Stomach (tissue), 4 donors: ENCODE data around the gene WDR48.

Source experiments
- EP300 ChIP-seq: sonication (generic); formaldehyde crosslinking; IDR thresholded peaks from one replicate; pipeline ENCODE4 v1.6.1; 2017; ENCODE audit warnings: antibody characterized with exemption
- POLR2A ChIP-seq, 4 donors: fragments of 450-650 bp; IDR thresholded peaks; one replicate each; pipeline ENCODE4 v1.6.1; 2016; ENCODE audit warnings: antibody characterized with exemption in 4 of 4, control low read depth in 2 of 4, mild to moderate bottlenecking in 1 of 4, moderate library complexity in 1 of 4
- POLR2AphosphoS5 ChIP-seq, 3 donors: sonication (generic); formaldehyde crosslinking; IDR thresholded peaks; one replicate each; pipeline ENCODE4 v1.6.1; 2016; ENCODE audit warnings: antibody characterized with exemption in 3 of 3
- TF ChIP-seq, protein P1 (sequence below), 7 experiments: fragments of 450-650 bp in 4 of 7; fragments of 200-600 bp in 3 of 7; sonication (generic) in 3 of 7; IDR thresholded peaks; one replicate each; pipeline ENCODE4 v1.5.1; 2016 to 2019; ENCODE audit warnings: antibody characterized with exemption in 7 of 7, control low read depth in 2 of 7, mild to moderate bottlenecking in 1 of 7

GRCh38 chr3:39133822-39134221 is 82.0 kb downstream of the WDR48 start:
- TF ChIP-seq, protein P1, sequence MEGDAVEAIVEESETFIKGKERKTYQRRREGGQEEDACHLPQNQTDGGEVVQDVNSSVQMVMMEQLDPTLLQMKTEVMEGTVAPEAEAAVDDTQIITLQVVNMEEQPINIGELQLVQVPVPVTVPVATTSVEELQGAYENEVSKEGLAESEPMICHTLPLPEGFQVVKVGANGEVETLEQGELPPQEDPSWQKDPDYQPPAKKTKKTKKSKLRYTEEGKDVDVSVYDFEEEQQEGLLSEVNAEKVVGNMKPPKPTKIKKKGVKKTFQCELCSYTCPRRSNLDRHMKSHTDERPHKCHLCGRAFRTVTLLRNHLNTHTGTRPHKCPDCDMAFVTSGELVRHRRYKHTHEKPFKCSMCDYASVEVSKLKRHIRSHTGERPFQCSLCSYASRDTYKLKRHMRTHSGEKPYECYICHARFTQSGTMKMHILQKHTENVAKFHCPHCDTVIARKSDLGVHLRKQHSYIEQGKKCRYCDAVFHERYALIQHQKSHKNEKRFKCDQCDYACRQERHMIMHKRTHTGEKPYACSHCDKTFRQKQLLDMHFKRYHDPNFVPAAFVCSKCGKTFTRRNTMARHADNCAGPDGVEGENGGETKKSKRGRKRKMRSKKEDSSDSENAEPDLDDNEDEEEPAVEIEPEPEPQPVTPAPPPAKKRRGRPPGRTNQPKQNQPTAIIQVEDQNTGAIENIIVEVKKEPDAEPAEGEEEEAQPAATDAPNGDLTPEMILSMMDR (IDR thresholded peaks at IDR 0.05) = no peak
- no peak for TF ChIP-seq POLR2AphosphoS5 (IDR thresholded peaks at IDR 0.05)
- TF ChIP-seq POLR2A (IDR thresholded peaks at IDR 0.05) = no peak
- TF ChIP-seq EP300 = no peak
